HepG2 (cell line): Measurements from ENCODE around the gene ARHGAP45. TPM values are rescaled to one million over a fixed set of nuclear protein-coding genes. Genes with fewer than 3 reads are reported as not detected.

Source experiments
- CBX2 ChIP-seq, 2 experiments: fragments of 200-600 bp in 1 of 2; sonication (generic); formaldehyde crosslinking in 1 of 2; IDR thresholded peaks; 2 replicates each; pipeline versions ENCODE4 v1.7.0 to v1.8.1; 2018 to 2022; ENCODE audit warnings: low read depth in 2 of 2, low read length in 1 of 2, mild to moderate bottlenecking in 1 of 2, missing genetic modification reagents in 1 of 2
- CHD4 ChIP-seq: fragments of 200-600 bp; sonication (generic); IDR thresholded peaks from 2 replicates; pipeline ENCODE4 v1.7.0; 2017; ENCODE audit warnings: mild to moderate bottlenecking, low read length, borderline replicate concordance
- DRAP1 ChIP-seq: IDR thresholded peaks from 2 replicates; pipeline ENCODE4 v1.6.1; 2016; ENCODE audit warnings: missing genetic modification reagents, missing compliant biosample characterization
- DZIP1 ChIP-seq: sonication (generic); formaldehyde crosslinking; IDR thresholded peaks from 2 replicates; pipeline ENCODE4 v1.5.0; 2020; ENCODE audit warnings: mild to moderate bottlenecking, missing genetic modification reagents
- ISL2 ChIP-seq: sonication (generic); formaldehyde crosslinking; IDR thresholded peaks from 2 replicates; pipeline ENCODE4 v1.5.0; 2020; ENCODE audit warnings: missing genetic modification reagents
- KIAA2018 ChIP-seq: sonication (generic); formaldehyde crosslinking; IDR thresholded peaks from 2 replicates; pipeline ENCODE4 v1.5.0; 2020; ENCODE audit warnings: mild to moderate bottlenecking, missing genetic modification reagents, borderline replicate concordance
- MXI1 ChIP-seq: IDR thresholded peaks from 3 replicates; pipeline ENCODE4 v1.6.1; 2012; ENCODE audit warnings: low read depth, low read length, inconsistent platforms, borderline replicate concordance
- SRSF4 ChIP-seq: fragments of 200-400 bp; formaldehyde crosslinking; IDR thresholded peaks from one replicate; pipeline ENCODE4 v1.6.1; 2018; ENCODE audit warnings: mild to moderate bottlenecking, low read depth, low read length, moderate library complexity; ENCODE audit not compliant: poor library complexity, severe bottlenecking
- ZBTB42 ChIP-seq: sonication (generic); formaldehyde crosslinking; IDR thresholded peaks from 2 replicates; pipeline ENCODE4 v1.5.0; 2020; ENCODE audit warnings: mild to moderate bottlenecking, missing genetic modification reagents
- ZBTB7A ChIP-seq: sonication (generic); formaldehyde crosslinking; IDR thresholded peaks from 2 replicates; pipeline ENCODE4 v1.8.0; 2022; ENCODE audit warnings: mild to moderate bottlenecking, missing genetic modification reagents
- ZNF124 ChIP-seq: sonication (generic); formaldehyde crosslinking; IDR thresholded peaks from 2 replicates; pipeline ENCODE4 v1.4.0; 2020; ENCODE audit warnings: missing genetic modification reagents
- ZNF224 ChIP-seq: sonication (generic); formaldehyde crosslinking; IDR thresholded peaks from 2 replicates; pipeline ENCODE4 v1.5.0; 2020; ENCODE audit warnings: mild to moderate bottlenecking, missing genetic modification reagents
- ZNF337 ChIP-seq: sonication (generic); formaldehyde crosslinking; IDR thresholded peaks from 2 replicates; pipeline ENCODE4 v1.5.1; 2020; ENCODE audit warnings: missing genetic modification reagents, low read depth, mild to moderate bottlenecking, borderline replicate concordance
- ZNF33A ChIP-seq: sonication (generic); formaldehyde crosslinking; IDR thresholded peaks from 2 replicates; pipeline ENCODE4 v1.5.1; 2020; ENCODE audit warnings: missing genetic modification reagents, mild to moderate bottlenecking, moderate library complexity, borderline replicate concordance
- ZNF7 ChIP-seq: IDR thresholded peaks from 2 replicates; pipeline ENCODE4 v1.6.1; 2016; ENCODE audit warnings: missing biosample characterization, missing genetic modification reagents
- ZUFSP ChIP-seq: sonication (generic); formaldehyde crosslinking; IDR thresholded peaks from 2 replicates; pipeline ENCODE4 v1.9.0; 2021; ENCODE audit warnings: missing genetic modification reagents, mild to moderate bottlenecking, borderline replicate concordance
- polyA plus RNA-seq, 8 experiments: library from polyadenylated mRNA; depleted of rRNA in 3 of 8; stranded (reverse) in 7 of 8; unstranded in 1 of 8; fragments of >200 nt; fragmentation: Illumina TruSeq in 4 of 8; extraction: Trizol in 4 of 8; gene quantifications; 2 replicates each; pipeline versions ENCODE4 v1.2.1 to v1.2.3, GENCODE V29; 2011 to 2016; ENCODE audit warnings: low read depth in 4 of 8, missing spikeins in 1 of 8, mixed read lengths in 1 of 8; ENCODE audit not compliant: insufficient read depth in 1 of 8
- total RNA-seq, 5 experiments: library from RNA; depleted of rRNA; stranded (reverse); fragments of >200 nt; fragmentation: Illumina TruSeq; extraction: Trizol; gene quantifications; 2 replicates each; pipeline ENCODE4 v1.2.3, GENCODE V29; 2016; ENCODE audit warnings: low read depth in 1 of 5

ARHGAP45 gene
- total and polyA plus RNA-seq, 2 of the 13 experiments (the other 11 are each of a cell fraction or from before 2014, with no cell fraction given) = 0.84 to 32.0 TPM

- TF ChIP-seq CHD4 = no peak
- TF ChIP-seq ZNF124 (CRISPR knock-in tag) = peak; percentile 63; the same call in 1 of the 2 replicates
- no peak for TF ChIP-seq KIAA2018 (CRISPR knock-in tag)
- no peak for TF ChIP-seq ISL2 (CRISPR knock-in tag)
- no peak for TF ChIP-seq ZUFSP (CRISPR knock-in tag)
- TF ChIP-seq ZNF337 (CRISPR knock-in tag) = no peak; the same call in 1 of the 2 replicates
- TF ChIP-seq ZBTB42 (CRISPR knock-in tag) = 0 out of 2 replicates have a peak, but pooled peaks have one; percentile 21
- TF ChIP-seq SRSF4 = no peak
- peak; percentile 94 for TF ChIP-seq DRAP1 (CRISPR knock-in tag)
- peak; percentile 90; the same call in 1 of the 2 replicates for TF ChIP-seq ZBTB7A (CRISPR knock-in tag)
- no peak for TF ChIP-seq DZIP1 (CRISPR knock-in tag)
- no peak for TF ChIP-seq ZNF7 (CRISPR knock-in tag)
- TF ChIP-seq ZNF224 (CRISPR knock-in tag) = no peak; the same call in 1 of the 2 replicates
- TF ChIP-seq ZNF33A (CRISPR knock-in tag) = no peak
- no peak for TF ChIP-seq CBX2 (IDR thresholded peaks at IDR 0.05; ENCODE audit: low read depth, low read length)
- no peak for TF ChIP-seq CBX2 (CRISPR knock-in tag; IDR thresholded peaks at IDR 0.05; ENCODE audit: low read depth)
- TF ChIP-seq MXI1 = peak; percentile 74; the same call in 1 of the 3 replicates
Observed at GRCh38 chr19:1103708-1104310, 36.8 kb downstream of the ARHGAP45 start, which contains the start of gene GPX4 (continued).
